Stimulated activated CD4-positive, alpha-beta T cell treated with anti-CD3 and anti-CD28 coated beads, Interleukin-2, amount 100 ng/mL, for 48 hours (primary cell): Measurements from ENCODE around the gene EFHC1.
"Not testable (repeated sequence)": the region's sequence is repeated elsewhere in the genome, so short reads cannot be mapped to it uniquely, and the experiment has no call there.

Source experiments
- DNase-seq, 2 donors: peaks; one replicate each; pipeline ENCODE4 v3.0.0-alpha.2; 2020

Gene EFHC1

DNA sequence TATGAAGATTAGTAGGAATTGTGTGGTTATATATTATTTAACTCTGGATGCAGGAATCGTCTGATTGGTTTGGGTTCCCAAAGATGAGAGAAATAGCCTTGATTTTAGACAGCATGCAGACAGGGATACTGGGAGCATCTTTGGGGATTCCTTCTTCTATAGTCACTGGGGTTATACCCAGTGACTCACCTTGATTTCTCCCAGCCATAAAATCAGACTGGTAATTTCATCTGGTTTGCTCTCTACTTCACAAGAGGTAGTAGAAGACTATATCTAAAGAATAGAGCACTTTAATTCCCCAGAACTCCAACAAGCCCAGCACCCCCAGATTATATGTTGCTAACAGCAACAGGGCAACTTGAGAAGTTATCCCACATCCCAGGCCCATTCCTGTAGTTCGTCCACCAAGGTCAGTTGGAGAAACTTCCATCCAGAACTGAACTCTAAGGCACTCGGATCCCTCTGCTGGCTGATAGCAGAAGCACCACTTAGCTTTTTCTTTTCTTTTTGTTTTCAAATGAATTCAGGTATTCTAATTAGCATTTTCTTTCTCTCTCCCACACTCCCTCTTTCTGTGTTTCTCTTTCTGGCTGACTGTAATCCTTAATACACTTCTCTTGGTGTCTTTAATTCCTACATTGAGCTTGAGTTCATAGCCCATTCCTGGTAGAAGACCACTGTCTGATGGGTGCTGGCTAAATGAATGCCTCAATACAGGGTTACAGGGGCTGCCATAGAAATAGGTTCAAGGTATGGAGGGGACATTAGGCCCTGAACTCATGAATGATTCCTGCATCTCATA lies 20.4 kb upstream of the EFHC1 start:
- DNase-seq = no peak

DNA sequence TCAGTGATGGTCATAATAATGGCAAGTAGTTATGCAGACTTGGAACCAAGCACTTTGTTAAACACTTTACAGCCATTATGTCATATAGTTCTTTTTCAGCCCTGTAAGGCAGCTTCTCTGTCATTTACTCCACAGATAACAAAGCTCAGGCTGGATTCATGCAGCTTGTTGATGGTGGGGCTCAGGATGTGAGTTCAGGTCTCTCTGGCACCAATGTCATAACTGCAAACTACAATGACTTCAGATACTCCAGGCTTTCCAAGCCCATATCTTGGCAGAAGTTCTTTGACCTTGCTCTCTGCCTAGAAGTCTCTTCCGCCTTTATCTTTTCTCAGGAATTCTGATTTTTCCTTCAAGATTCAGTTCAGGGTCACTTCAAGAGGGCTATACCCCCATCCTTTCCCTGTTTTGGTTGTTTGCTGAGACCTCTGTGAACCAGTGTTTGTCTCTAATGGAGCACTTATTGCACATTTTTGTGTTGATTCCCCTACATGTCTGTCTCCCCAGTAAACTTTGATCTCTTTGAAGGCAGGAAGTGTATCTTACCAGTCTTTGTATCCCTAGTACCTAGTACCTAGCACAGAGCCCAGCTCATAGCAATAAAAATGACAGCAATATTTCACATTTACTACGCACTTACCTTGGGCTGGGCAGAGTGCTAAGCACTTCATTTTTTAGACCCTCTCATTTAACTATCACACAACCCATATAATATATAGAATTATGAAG lies 19.7 kb upstream of the EFHC1 start:
- no peak for DNase-seq

GRCh38 chr6:52403086-52403485 lies 17.1 kb upstream of the EFHC1 start:
- no peak for DNase-seq

GRCh38 chr6:52403627-52404026 lies 16.5 kb upstream of the EFHC1 start:
- DNase-seq = no peak

GRCh38 chr6:52405243-52405642 lies 14.9 kb upstream of the EFHC1 start:
- DNase-seq = no peak

- DNase-seq = no peak
Observed at GRCh38 chr6:52407467-52407866, 12.7 kb upstream of the EFHC1 start.

DNA sequence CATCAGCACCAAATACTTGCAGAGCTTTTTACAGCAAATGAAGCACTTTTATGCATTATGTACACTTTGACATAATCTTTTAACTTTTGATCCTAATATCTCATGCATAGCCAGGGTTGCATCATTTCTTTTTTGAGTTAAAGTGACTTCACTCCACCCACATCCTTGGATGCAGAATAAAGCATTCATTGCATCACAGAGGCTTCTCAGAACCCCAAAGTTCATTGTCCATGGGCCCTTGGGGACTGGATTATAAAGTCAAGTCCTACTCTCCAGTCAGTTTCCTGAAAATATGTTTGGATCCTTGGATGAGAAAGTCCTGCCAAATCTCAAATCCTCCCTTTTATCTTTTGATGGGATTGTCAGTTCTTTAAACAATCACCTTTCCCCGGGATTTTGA lies 10.6 kb upstream of the EFHC1 start:
- no peak for DNase-seq

DNA sequence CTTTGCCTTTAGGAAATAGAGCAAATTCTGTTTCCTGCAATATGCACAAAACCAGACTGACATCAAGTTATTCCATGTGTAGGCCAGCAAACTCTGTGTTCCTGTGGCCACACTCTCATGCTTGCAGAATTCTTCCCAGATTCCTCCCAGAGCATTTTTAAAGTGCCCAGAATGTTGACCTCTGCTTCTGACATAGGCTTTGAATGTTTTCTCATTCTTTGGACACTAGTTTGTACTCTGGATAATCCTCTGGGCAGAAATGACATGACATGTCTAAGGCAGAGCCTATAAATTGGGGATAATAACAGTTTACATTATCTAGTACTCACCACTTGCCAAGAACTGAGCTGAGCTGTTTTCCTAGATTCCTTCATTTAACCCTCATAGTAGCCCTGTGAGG lies 9.2 kb upstream of the EFHC1 start:
- no peak for DNase-seq

DNA sequence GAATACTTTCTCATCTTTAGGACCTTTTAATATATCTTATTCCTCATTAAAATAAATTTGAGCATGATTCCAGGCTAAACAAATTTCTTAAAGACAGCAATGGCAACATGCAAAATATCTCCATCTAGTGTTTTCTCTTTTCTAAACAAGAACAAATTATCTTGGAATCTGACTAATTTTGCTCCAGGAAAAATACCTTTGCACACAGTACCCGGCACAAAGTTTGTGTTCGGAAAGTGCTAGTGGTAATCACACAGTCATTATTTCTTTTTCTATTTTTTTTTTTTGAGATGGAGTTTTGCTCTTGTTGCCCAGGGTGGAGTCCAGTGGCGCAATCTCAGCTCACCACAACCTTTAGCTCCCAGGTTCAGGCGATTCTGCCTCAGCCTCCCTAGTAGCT lies 8.2 kb upstream of the EFHC1 start:
- DNase-seq = no peak

DNA sequence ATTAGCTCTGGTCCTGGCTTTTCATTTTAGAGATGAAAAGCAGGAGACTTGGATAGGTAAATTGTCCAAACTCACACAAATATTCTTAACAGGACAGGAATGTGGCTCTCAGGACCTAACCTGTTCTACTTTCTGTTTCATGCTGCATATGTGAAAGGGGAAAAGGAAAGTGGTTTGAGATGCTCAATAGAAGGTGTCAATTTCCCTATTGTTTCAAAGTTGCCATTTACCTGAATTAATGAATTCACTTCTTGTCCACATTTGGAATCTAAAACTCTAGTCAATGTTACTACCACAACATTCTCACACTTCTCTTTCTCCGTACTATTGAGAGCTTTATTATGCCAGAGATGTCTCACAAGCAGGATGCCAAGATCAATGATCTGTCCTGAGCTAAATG lies 4.8 kb upstream of the EFHC1 start:
- no peak for DNase-seq

GRCh38 chr6:52415917-52416628 lies 4.1 kb upstream of the EFHC1 start:
- DNase-seq = no peak

DNA sequence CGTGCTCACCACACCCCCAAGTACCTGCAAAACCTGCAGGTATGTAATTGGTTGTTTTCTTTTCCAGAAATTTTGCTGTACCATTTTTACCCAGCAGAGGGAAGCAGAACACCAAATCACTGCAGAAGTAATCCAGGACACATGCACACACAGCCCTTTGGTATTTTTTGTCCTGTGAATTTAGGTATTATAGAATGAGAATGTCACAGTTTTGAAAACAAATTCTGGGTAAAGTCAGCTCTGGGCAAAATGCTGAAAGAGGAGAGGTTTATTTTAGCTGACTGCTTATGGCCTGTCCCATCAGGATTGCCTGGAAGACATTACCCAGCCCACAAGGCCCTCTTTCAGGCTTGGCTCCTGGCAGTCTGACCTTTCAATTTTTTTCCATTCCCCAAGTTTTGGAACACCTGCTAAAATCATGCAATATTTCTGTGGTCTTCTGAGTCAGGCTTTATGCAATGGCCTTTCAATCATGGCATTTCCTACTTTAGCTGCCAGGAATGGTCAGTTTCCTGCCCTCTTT lies 3.5 kb upstream of the EFHC1 start:
- DNase-seq = peak in 1 of 2 donors; percentile 39

- no peak for DNase-seq
Observed at GRCh38 chr6:52417675-52418111, 2.4 kb upstream of the EFHC1 start.

DNA sequence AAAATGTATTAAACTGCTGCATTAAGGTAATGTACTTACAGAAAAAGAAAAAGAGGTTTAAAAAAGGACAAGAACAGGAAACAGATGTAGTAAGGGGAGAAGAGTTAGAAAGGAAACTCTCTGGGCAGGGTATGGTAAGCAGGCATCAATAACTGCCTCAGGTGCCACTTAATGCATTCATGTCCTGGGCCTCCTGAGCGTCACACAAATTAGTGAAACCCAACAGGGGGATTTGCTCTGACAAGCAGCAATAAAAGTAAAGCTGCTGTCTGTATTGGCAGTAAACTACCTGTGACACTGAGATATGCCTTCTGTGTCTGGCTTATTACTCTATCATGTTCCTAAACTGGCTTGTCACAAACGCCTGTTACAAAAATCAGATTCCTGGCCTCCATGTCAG lies 1.5 kb upstream of the EFHC1 start:
- DNase-seq = no peak

- DNase-seq = no peak
Observed at GRCh38 chr6:52420668-52421358, 671 bp downstream of the EFHC1 start.

DNA sequence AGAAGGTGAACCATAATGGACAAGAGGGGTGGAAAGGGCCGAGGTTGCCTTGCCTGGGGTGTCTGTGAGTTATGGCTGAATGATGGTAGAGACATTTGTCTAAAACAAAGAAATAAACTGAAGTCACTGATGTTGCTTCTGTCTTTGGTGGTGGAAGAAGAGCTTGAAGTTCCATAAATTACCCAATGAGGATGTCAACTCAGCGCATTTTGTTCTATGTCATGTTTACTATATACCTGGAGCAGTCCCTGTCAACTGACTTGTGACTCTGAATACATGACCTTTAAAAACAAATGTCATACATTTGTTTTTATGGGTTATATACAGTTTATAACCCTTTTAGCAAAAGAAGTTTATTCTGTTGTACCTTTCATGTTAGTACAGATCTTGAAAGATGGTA lies 2.0 kb downstream of the EFHC1 start:
- DNase-seq = no peak

DNA sequence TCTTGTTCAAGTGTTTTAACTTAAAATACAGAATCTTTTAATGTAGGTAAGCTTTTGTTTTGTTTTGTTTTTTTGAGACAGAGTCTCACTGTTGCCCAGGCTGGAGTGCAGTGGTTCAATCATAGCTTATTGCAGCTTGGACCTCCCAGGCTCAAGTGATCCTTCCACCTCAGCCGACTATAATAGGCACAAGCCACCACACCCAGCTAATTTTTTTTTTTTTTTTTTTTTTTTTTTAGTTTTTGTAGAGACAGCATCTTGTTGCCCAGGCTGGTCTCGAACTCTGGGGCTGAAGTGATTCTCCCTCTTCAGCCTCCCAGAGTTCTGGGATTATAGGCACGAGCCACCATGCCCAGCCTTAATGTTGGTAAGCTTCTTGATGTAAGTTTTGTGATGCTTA lies 3.3 kb downstream of the EFHC1 start:
- DNase-seq = no peak

GRCh38 chr6:52423971-52424381 lies 3.8 kb downstream of the EFHC1 start:
- no peak for DNase-seq

GRCh38 chr6:52424513-52424912 lies 4.4 kb downstream of the EFHC1 start:
- DNase-seq = no peak

DNA sequence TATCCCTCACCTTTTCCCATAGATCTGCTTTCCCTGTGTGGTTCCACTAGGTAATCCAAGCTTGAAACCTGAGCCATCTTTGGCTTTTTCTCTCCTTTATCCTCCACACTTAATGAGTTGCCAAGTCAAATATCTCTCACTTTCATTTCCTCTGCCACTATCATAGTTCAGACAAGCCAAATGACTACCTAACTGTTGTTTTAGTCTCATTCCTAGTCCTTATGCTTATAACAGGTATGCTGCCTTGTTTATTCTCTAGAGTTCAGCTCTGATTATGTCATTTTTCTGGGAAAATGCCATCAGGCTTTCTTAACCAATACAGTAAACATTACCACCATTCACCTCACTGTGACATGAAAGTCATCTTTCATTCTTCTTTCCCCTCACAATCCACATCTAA lies 6.5 kb downstream of the EFHC1 start:
- no peak for DNase-seq

GRCh38 chr6:52433294-52433693 lies 13.2 kb downstream of the EFHC1 start:
- not testable (repeated sequence) for DNase-seq

DNA sequence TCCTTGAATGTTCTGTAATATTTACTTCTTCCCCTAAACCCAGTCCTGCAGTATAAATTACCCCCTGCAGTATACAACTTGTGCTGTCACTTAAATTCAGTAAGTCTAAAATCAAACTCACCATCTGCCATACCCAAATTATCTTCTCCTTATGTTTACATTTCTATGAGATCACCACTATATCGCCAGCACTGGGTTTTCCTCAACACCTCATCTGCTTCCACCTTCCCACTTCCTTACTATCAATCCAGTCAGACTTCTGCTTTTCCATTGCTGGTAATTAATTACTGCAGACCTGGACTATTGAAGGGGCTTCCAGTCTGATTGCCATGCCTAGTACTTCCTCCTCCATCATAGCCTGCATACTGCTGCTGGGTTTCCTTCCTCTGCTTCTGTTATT lies 15.2 kb downstream of the EFHC1 start:
- DNase-seq = no peak

DNA sequence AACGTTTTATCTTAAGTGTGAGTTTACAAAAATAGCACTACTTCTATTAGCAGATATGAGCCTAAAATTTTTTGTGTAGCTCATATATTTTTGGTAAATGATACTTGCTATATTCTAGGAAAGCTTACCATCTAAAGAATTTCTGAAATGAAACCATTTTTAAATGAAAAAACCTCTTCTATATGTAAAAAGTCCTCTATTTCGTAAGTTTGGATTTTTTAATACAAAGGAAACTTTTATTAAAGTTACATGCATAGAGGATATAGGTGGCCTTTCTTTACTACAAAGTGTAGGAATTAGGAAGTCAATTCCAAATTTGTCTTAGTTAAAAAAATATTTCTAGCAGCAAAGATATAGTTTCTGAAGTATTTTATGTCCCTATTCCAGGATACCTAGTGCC lies 18.8 kb downstream of the EFHC1 start:
- DNase-seq = no peak
